PFSK-1 (cell line): ENCODE results near the gene HSF2BP.

ENCODE experiments used
- REST ChIP-seq, 2 experiments: IDR thresholded peaks; 2 replicates each; pipeline versions ENCODE4 v1.6.1 to v1.8.0; 2011 to 2012; ENCODE audit warnings: low read depth in 2 of 2, low read length in 2 of 2, control low read depth in 1 of 2, inconsistent platforms in 1 of 2, mild to moderate bottlenecking in 1 of 2, moderate library complexity in 1 of 2; ENCODE audit not compliant: insufficient read depth in 1 of 2
- TAF1 ChIP-seq: IDR thresholded peaks from 2 replicates; pipeline ENCODE4 v1.6.1; 2012; ENCODE audit warnings: low read length, control low read depth, borderline replicate concordance; ENCODE audit not compliant: insufficient read depth

GRCh38 chr21:43574741-43575472, 84.4 kb downstream of the HSF2BP start:
- TF ChIP-seq TAF1: no peak
- TF ChIP-seq REST (IDR thresholded peaks at IDR 0.05; ENCODE audit: insufficient read depth in 1 of 2, low read depth in 2 of 2, low read length in 2 of 2): no peak
